Activated B cell treated with CpG ODN at 0.5 μM for 24 hours (primary cell): ENCODE measurements around the gene MACF1. TPM values are rescaled to one million over a fixed set of nuclear protein-coding genes. Genes with fewer than 3 reads are reported as not detected.

Experiments
- ATAC-seq: fragments of 200-7000 bp; cut with Tn5 transposase; one replicate; pipeline ENCODE4 v1.10.0; 2021; ENCODE audit warnings: low read depth, mild to moderate bottlenecking, moderate library complexity
- CTCF ChIA-PET: fragments of 350-600 bp; sonication (Branson Sonifier 250); formaldehyde crosslinking; loops from one replicate; lab custom pipeline; 2021; ENCODE audit warnings: antibody characterized with exemption; lab: Charles Lee
- POLR2A ChIA-PET: fragments of 350-600 bp; sonication (Branson Sonifier 250); formaldehyde crosslinking; loops from one replicate; lab custom pipeline; 2021; ENCODE audit warnings: antibody characterized with exemption; lab: Charles Lee
- DNase-seq: peaks from one replicate; pipeline ENCODE4 v3.0.0; 2022
- H3K27ac Mint-ChIP-seq: one replicate; pipeline ENCODE4 v1.8.0; 2020; ENCODE audit warnings: mixed read lengths
- H3K27me3 Mint-ChIP-seq: one replicate; pipeline ENCODE4 v1.8.0; 2021; ENCODE audit warnings: mixed read lengths
- H3K36me3 Mint-ChIP-seq: one replicate; pipeline ENCODE4 v1.8.0; 2021; ENCODE audit warnings: low read depth, mixed read lengths
- H3K4me1 Mint-ChIP-seq: one replicate; pipeline ENCODE4 v1.8.0; 2021; ENCODE audit warnings: mixed read lengths
- H3K4me3 Mint-ChIP-seq: one replicate; pipeline ENCODE4 v1.8.0; 2020; ENCODE audit warnings: mild to moderate bottlenecking, mixed read lengths
- H3K9me3 Mint-ChIP-seq: one replicate; pipeline ENCODE4 v1.8.0; 2020; ENCODE audit warnings: mixed read lengths
- CTCF ChIP-seq: fragments of 200-600 bp; IDR thresholded peaks from one replicate; pipeline ENCODE4 v1.8.0; 2022; ENCODE audit warnings: antibody characterized with exemption, mild to moderate bottlenecking
- intact Hi-C: fragments of 100-400 bp; cut with micrococcal nuclease; formaldehyde crosslinking; loops from one replicate; pipeline ENCODE4 v1.15.1; 2024
- total RNA-seq: library from RNA; stranded (reverse); gene quantifications from 2 replicates; pipeline ENCODE4 v1.2.3, GENCODE V29; 2022

Gene MACF1
- total RNA-seq, 1 donor from 2014 or later = 286 TPM

DNA sequence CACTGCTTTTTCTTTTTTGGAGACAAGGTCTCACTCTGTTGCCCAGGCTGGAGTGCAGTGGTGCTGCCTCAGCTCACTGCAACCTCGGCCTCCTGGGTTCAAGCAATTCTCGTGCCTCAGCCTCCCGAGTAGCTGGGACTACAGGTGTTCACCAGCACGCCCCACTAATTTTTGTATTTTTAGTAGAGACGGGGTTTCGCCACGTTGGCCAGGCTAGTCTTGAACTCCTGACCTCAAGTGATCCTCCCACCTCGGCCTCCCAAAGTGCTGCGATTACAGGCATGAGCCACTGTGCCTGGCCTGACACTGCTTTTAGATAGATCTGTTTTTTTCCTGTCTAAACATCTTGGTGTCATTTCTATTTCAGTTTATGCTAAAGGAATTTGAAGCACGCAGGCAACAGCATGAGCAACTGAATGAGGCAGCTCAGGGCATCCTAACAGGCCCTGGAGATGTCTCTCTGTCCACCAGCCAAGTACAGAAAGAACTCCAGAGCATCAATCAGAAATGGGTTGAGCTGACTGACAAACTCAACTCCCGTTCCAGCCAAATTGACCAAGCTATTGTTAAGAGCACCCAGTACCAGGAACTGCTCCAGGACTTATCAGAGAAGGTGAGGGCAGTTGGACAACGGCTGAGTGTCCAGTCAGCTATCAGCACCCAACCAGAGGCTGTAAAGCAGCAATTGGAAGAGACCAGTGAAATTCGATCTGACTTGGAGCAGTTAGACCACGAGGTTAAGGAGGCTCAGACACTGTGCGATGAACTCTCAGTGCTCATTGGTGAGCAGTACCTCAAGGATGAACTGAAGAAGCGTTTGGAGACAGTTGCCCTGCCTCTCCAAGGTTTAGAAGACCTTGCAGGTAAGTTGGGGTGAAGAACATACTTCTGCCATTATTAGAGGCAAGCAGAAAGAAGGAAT, 180.8 kb downstream of the MACF1 start:
- no peak for TF ChIP-seq CTCF
- H3K9me3 Mint-ChIP-seq = no peaks in the 10 kb centered on the region
- H3K27ac Mint-ChIP-seq = no peak overlapping the region
- H3K4me3 Mint-ChIP-seq = no peak overlapping the region
- POLR2A ChIA-PET = no interaction called here
- DNase-seq = no peak
- H3K36me3 Mint-ChIP-seq = peaks cover 87% of the 10 kb centered on the region
- H3K27me3 Mint-ChIP-seq = no peaks in the 10 kb centered on the region
- intact Hi-C loops = no loop called here
- no peaks in the 10 kb centered on the region for H3K4me1 Mint-ChIP-seq
- no peak for ATAC-seq
- CTCF ChIA-PET = no interaction called here

GRCh38 chr1:39386997-39387396, 182.5 kb downstream of the MACF1 start:
- CTCF ChIA-PET = interaction anchor here (0.7 to 1.2 kb wide), 5 partner anchors 23 to 152 kb away, joined by 3 read pairs; no protein-coding TSS in a partner anchor
- Mint-ChIP-seq H3K36me3 (peaks cover 86% of the 10 kb centered on the region), H3K27ac (peak overlapping the region; percentile 24), H3K9me3 (no peaks in the 10 kb centered on the region), H3K27me3 (no peaks in the 10 kb centered on the region), H3K4me3 (no peak overlapping the region), H3K4me1 (no peaks in the 10 kb centered on the region)
- POLR2A ChIA-PET = no interaction called here
- ATAC-seq (no peak), DNase-seq (no peak)
- intact Hi-C loops = no loop called here
- TF ChIP-seq CTCF = no peak

DNA sequence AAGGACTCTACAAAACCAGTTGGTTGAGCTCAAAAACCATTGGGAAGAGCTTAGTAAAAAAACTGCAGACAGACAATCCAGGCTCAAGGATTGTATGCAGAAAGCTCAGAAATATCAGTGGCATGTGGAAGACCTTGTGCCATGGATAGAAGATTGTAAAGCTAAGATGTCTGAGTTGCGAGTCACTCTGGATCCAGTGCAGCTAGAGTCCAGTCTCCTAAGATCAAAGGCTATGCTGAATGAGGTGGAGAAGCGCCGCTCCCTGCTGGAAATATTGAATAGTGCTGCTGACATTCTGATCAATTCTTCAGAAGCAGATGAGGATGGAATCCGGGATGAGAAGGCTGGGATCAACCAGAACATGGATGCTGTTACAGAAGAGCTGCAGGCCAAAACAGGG, 183.0 kb downstream of the MACF1 start:
- H3K36me3 Mint-ChIP-seq = peaks cover 85% of the 10 kb centered on the region
- no peak overlapping the region for H3K27ac Mint-ChIP-seq
- no peaks in the 10 kb centered on the region for H3K4me1 Mint-ChIP-seq
- no peaks in the 10 kb centered on the region for H3K9me3 Mint-ChIP-seq
- no peaks in the 10 kb centered on the region for H3K27me3 Mint-ChIP-seq
- ATAC-seq (no peak), DNase-seq (no peak)
- CTCF ChIA-PET = interaction anchor here (0.7 to 1.2 kb wide), 5 partner anchors 23 to 151 kb away, joined by 3 read pairs; no protein-coding TSS in a partner anchor
- no peak for TF ChIP-seq CTCF
- POLR2A ChIA-PET = no interaction called here
- H3K4me3 Mint-ChIP-seq = no peak overlapping the region
- intact Hi-C loops = no loop called here

- H3K4me3 Mint-ChIP-seq = no peak overlapping the region
- TF ChIP-seq CTCF = no peak
- DNase-seq = no peak
- intact Hi-C loops = no loop called here
- no peaks in the 10 kb centered on the region for H3K9me3 Mint-ChIP-seq
- H3K36me3 Mint-ChIP-seq = peaks cover 62% of the 10 kb centered on the region
- ChIA-PET POLR2A (no interaction called here), CTCF (no interaction called here)
- H3K27ac Mint-ChIP-seq = no peak overlapping the region
- peaks cover 30% of the 10 kb centered on the region for H3K4me1 Mint-ChIP-seq
- H3K27me3 Mint-ChIP-seq = no peaks in the 10 kb centered on the region
- no peak for ATAC-seq
Measured at GRCh38 chr1:39391691-39392679, 187.5 kb downstream of the MACF1 start.
